ENCODE results near the gene EPX.

EPX gene

GRCh38 chr17:58195518-58196123, 3.1 kb downstream of the EPX start:
- no peak for TF ChIP-seq CTCF (IDR thresholded peaks at IDR 0.05)
- H3K27me3 ChIP-seq (ENCODE audit: control insufficient read depth, insufficient read depth, low read length) = no peaks in the 10 kb centered on the region
- H3K9me3 ChIP-seq (ENCODE audit: control insufficient read depth, low read length) = no peaks in the 10 kb centered on the region
- no peak overlapping the region for H3K4me2 ChIP-seq (ENCODE audit: low read length)
- H3K27ac ChIP-seq = no peak overlapping the region
- no peak overlapping the region for H2AFZ ChIP-seq
- no peak overlapping the region for H3K4me3 ChIP-seq (ENCODE audit: low read depth, low read length)
- H3K4me1 ChIP-seq = no peaks in the 10 kb centered on the region
- H3K9ac ChIP-seq = no peak overlapping the region
- H3K79me2 ChIP-seq = no peaks in the 10 kb centered on the region
- H3K36me3 ChIP-seq (ENCODE audit: control insufficient read depth, insufficient read depth, low read length) = no peaks in the 10 kb centered on the region

GRCh38 chr17:58196610-58197009, 4.1 kb downstream of the EPX start:
- H3K79me2 ChIP-seq = no peaks in the 10 kb centered on the region
- no peak overlapping the region for H3K4me3 ChIP-seq (ENCODE audit: low read depth, low read length)
- no peaks in the 10 kb centered on the region for H3K27me3 ChIP-seq (ENCODE audit: control insufficient read depth, insufficient read depth, low read length)
- H3K9ac ChIP-seq = no peak overlapping the region
- no peak overlapping the region for H3K4me2 ChIP-seq (ENCODE audit: low read length)
- TF ChIP-seq CTCF (IDR thresholded peaks at IDR 0.05) = no peak
- H3K4me1 ChIP-seq = no peaks in the 10 kb centered on the region
- H2AFZ ChIP-seq = no peak overlapping the region
- no peaks in the 10 kb centered on the region for H3K36me3 ChIP-seq (ENCODE audit: control insufficient read depth, insufficient read depth, low read length)
- H3K27ac ChIP-seq = no peak overlapping the region
- H3K9me3 ChIP-seq (ENCODE audit: control insufficient read depth, low read length) = no peaks in the 10 kb centered on the region

- no peaks in the 10 kb centered on the region for H3K27me3 ChIP-seq (ENCODE audit: control insufficient read depth, insufficient read depth, low read length)
- no peak overlapping the region for H3K9ac ChIP-seq
- no peaks in the 10 kb centered on the region for H3K4me1 ChIP-seq
- no peaks in the 10 kb centered on the region for H3K9me3 ChIP-seq (ENCODE audit: control insufficient read depth, low read length)
- no peak overlapping the region for H3K27ac ChIP-seq
- no peaks in the 10 kb centered on the region for H3K36me3 ChIP-seq (ENCODE audit: control insufficient read depth, insufficient read depth, low read length)
- H3K79me2 ChIP-seq = no peaks in the 10 kb centered on the region
- no peak overlapping the region for H2AFZ ChIP-seq
- H3K4me3 ChIP-seq (ENCODE audit: low read depth, low read length) = no peak overlapping the region
- no peak overlapping the region for H3K4me2 ChIP-seq (ENCODE audit: low read length)
- TF ChIP-seq CTCF (IDR thresholded peaks at IDR 0.05) = peak; percentile 61
These were observed 7.6 kb downstream of the EPX start for GRCh38 chr17:58200024-58200633.

- Histone ChIP-seq H3K4me3 (ENCODE audit: low read depth, low read length) (no peak overlapping the region), H3K9me3 (ENCODE audit: control insufficient read depth, low read length) (no peaks in the 10 kb centered on the region), H3K9ac (no peak overlapping the region), H2AFZ (no peak overlapping the region), H3K36me3 (ENCODE audit: control insufficient read depth, insufficient read depth, low read length) (no peaks in the 10 kb centered on the region), H3K27me3 (ENCODE audit: control insufficient read depth, insufficient read depth, low read length) (no peaks in the 10 kb centered on the region), H3K4me1 (no peaks in the 10 kb centered on the region), H3K79me2 (no peaks in the 10 kb centered on the region), H3K4me2 (ENCODE audit: low read length) (no peak overlapping the region), H3K27ac (no peak overlapping the region)
- TF ChIP-seq CTCF (IDR thresholded peaks at IDR 0.05) = no peak
These were observed 10.3 kb downstream of the EPX start for GRCh38 chr17:58202859-58203258.

- H3K4me2 ChIP-seq (ENCODE audit: low read length) = no peak overlapping the region
- no peaks in the 10 kb centered on the region for H3K27me3 ChIP-seq (ENCODE audit: control insufficient read depth, insufficient read depth, low read length)
- no peaks in the 10 kb centered on the region for H3K4me1 ChIP-seq
- H3K9ac ChIP-seq = no peak overlapping the region
- no peaks in the 10 kb centered on the region for H3K79me2 ChIP-seq
- no peak for TF ChIP-seq CTCF (IDR thresholded peaks at IDR 0.05)
- no peak overlapping the region for H3K27ac ChIP-seq
- no peaks in the 10 kb centered on the region for H3K9me3 ChIP-seq (ENCODE audit: control insufficient read depth, low read length)
- H3K4me3 ChIP-seq (ENCODE audit: low read depth, low read length) = no peak overlapping the region
- H3K36me3 ChIP-seq (ENCODE audit: control insufficient read depth, insufficient read depth, low read length) = no peaks in the 10 kb centered on the region
- no peak overlapping the region for H2AFZ ChIP-seq
These were observed 12.3 kb downstream of the EPX start for GRCh38 chr17:58204796-58205195.
